Fibroblast of peridontal ligament (primary cell): ENCODE data around the gene MICAL2.

Source experiments
- DNase-seq: peaks from one replicate; pipeline ENCODE4 v3.0.0-alpha.2; 2010; ENCODE audit errors: extremely low read depth

The MICAL2 gene

DNA sequence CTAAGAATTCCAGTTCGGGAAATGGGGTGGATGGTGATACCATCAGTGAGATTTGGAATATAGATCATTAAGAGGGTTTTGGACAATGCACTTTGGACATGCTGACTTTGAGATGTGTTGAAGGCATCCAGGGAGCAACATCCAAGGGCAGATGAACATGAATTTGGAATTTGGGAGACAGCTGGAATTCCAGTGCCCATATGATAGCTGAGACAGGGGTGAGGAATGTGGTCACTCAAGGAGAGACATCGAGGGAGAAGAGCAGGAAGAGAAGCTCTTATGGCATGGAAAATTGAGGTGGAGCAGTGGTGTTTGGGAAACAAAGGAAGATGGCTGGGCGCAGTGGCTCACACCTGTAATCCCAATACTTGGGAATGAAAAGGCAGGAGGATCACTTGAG lies 11.8 kb upstream of the MICAL2 start:
- no peak for DNase-seq

DNA sequence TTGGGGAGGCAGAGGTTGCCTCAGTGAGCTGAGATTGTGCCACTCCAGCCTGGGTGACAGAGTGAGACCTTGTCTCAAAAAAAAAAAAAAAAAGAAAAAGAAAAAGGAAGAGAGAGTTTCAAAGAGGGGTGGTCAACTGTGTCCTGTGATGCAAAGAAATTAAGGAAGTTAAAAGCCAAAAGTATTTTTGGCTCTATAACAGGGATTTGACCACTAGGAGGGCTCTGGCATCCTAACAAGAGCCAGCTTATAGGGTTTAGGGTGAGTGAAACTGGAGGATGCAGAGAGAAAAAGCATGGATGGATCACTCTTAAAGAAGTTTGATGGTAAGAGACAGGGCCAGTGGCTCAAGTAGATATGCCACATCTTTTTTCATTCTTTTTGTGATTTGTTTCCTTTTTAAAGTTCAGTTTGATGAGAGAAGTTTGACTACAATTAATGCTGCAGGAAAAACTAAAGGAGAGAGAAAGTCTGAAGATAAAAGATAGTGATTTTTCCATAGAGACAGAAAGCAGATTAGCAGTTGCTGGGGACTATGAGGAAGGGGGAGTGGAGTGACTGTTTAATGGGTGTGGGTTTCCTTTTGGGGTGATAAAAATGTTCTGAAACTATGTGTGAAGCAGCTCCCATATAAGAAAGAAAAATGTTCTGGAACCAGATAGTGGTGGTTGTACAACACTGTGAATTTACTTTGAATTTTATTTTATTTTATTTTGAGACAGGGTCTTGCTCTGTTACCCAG lies 11.1 kb upstream of the MICAL2 start:
- no peak for DNase-seq

GRCh38 chr11:12100429-12100828 lies 10.0 kb upstream of the MICAL2 start:
- DNase-seq: no peak

DNA sequence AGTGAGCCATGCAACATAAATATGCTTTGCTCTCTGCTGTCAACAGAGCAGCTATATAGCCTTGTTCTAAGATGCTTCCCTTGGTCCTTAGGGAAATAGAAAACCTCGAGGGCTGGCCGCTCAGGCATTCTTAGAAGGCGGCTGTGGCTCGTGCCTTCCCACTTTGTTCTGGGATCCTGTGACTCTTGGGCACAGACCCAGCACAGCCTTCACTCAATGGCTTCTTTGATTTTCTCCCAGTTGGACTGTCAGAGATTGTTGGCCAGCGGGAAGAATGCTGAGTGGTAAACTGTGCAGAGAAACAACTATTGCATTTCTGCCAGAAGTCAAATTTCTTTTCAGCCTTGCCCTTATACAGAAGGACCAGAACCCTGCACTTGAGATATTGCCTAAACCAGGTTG lies 9.5 kb upstream of the MICAL2 start:
- DNase-seq: peak; percentile 57

DNA sequence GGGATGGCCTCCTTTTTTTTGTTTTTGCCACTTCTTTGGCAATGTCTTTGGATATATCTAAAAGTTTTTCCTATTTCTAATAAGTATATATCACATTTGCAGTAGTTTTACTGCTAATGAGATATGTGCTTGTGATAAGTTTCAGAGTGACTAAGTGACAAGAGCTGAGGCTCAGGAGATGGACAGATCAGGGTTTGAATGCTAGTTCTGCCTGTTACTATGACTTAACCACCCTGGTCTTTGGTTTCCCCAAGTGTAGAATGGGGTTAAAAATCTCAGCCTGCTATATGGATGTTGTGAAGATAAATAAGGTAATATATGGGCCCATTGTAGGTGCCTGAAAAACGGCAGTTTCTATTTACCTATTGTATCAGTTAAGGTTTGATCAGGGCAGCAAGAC lies 9.1 kb upstream of the MICAL2 start:
- DNase-seq: no peak

DNA sequence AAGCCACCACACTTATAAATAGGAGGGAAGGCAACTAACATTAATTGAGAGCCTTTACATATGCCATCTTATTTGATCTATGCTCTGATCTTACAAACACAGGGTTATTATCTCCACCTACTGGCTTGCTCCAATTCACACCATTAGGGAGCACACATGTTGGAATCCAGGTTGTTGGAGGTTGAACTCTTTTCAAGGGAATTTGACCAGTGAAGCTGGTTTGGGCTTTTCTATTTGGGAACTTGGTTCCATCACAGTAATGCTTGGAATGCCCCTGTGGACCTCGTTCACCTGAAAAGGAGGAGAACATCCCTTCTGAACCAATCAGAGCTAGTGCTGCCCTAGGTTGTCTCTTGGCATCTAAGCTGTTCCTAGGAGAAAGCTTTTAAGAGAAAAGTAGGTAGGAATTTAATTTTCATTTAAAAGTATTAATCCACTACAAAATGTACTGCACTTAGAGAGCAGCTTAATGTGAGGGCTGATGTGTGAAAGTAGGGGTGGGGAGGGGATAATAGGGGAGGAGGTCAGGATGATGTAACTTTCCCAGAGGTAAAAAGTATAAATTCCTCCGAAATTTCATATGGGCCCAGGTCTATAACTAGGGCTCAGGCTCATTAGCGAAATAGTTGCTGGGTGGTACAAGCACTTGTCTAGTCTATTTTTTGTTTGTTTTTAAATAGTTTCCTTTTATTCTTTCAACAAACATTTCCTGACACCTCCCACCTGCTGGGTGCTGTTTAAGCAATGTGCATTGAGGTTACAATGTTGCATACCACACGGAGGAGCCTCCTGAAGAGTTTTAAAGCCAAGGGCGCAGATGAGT lies 7.6 kb upstream of the MICAL2 start:
- DNase-seq: no peak

GRCh38 chr11:12103411-12104225 lies 6.8 kb upstream of the MICAL2 start:
- DNase-seq: no peak

GRCh38 chr11:12105471-12105870 lies 4.9 kb upstream of the MICAL2 start:
- DNase-seq: no peak

- no peak for DNase-seq
Observed at GRCh38 chr11:12106101-12106500, 4.3 kb upstream of the MICAL2 start.

GRCh38 chr11:12106501-12106900 lies 3.9 kb upstream of the MICAL2 start:
- DNase-seq: no peak

DNA sequence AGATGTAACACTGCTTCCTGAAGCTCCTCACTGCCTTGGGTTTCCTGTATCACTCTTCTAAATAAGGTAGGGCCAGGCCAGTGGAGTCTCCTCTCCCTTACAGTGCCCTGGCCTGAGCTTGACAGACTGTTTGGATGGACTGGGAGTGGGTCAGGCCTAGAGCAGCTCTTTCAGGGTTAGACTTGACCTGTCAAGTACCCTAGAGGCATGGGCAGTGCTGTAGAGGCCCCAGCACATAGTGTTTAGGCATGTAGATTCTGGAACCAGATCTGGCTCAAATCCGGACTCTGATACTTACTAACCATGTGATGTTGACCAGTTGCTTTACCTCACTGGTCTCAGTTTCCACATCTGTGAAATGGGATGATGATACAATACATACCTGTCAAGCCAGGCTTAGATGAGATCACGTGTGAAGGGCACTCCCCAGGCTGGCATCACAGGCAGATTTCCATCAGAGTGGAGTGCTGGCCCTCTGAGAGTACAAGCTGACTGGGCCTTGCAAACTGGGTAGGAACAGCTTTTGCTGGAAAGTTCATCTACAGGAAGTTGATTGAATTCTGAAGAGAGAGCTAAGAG lies 1.4 kb upstream of the MICAL2 start:
- no peak for DNase-seq

GRCh38 chr11:12109591-12110196 lies 696 bp upstream of the MICAL2 start:
- DNase-seq: no peak

GRCh38 chr11:12110714-12111548 lies 541 bp downstream of the MICAL2 start:
- DNase-seq: no peak

GRCh38 chr11:12111549-12112520 lies 1.4 kb downstream of the MICAL2 start:
- peak; percentile 48 for DNase-seq

DNA sequence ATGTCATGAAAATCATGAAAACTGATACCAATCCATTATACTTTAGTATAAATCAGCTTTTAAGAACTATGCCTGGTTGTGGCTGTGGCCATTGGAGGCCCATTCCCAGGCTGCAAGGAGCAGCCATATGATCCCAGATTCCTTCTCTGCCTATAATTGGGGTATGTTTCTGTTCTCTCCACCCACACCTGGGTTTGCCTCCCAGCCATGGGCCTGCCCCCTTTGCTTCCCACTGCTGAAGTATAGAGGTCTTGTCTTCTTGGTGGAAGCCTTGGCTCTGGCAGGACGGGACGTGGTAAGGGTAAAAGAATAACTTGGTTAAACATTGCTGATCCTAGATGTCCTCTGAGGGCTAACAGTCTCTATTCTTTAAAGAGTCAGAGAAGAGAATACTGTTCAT lies 2.4 kb downstream of the MICAL2 start:
- no peak for DNase-seq

DNA sequence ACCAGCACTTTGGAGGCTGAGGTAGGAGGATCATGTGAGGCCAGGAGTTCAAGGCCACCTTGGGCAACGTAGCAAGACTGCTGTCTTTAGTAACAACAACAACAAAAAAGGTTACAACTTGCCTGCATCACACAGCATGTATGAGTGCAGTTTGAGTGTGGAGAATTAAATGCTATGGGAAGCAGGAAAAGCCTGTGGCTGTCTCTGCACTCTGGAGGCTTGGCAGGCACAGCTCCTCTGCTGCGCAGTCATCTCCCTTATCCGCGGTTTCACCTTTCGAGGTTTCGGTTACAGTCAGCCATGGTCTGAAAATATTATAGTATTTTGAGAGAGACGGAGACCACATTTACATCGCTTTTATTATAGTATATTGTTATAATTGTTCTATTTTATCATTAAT lies 2.9 kb downstream of the MICAL2 start:
- DNase-seq: no peak

- no peak for DNase-seq
Observed at GRCh38 chr11:12114193-12115033, 4.0 kb downstream of the MICAL2 start.

GRCh38 chr11:12116425-12117032 lies 6.1 kb downstream of the MICAL2 start:
- no peak for DNase-seq
